ENCODE results near the gene CRTC1.
"Not testable (repeated sequence)": the region's sequence is repeated elsewhere in the genome, so short reads cannot be mapped to it uniquely, and the experiment has no call there.

The CRTC1 gene

DNA sequence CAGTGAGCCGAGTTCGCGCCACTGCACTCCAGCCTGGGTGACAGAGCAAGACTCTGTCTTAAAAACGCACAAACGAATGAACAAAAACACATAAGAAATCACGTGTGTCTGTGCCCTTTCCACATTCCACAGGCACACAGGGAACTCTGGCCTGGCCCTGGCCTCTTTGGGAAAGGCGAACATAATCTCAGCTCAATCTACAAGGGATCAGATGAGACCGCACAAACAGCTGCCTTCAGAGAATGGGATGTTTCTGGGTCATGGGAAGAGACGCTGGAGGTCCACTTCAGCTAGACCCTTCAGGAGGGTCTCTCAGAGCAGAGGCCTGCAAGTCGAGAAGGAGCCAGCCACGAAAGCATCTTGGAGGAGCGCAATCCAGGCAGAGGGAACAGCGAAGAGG lies 6.3 kb upstream of the CRTC1 start:
- H3K27ac ChIP-seq: no peak overlapping the region
- no peak for DNase-seq (ENCODE audit: low spot score)
- TF ChIP-seq, protein P1, sequence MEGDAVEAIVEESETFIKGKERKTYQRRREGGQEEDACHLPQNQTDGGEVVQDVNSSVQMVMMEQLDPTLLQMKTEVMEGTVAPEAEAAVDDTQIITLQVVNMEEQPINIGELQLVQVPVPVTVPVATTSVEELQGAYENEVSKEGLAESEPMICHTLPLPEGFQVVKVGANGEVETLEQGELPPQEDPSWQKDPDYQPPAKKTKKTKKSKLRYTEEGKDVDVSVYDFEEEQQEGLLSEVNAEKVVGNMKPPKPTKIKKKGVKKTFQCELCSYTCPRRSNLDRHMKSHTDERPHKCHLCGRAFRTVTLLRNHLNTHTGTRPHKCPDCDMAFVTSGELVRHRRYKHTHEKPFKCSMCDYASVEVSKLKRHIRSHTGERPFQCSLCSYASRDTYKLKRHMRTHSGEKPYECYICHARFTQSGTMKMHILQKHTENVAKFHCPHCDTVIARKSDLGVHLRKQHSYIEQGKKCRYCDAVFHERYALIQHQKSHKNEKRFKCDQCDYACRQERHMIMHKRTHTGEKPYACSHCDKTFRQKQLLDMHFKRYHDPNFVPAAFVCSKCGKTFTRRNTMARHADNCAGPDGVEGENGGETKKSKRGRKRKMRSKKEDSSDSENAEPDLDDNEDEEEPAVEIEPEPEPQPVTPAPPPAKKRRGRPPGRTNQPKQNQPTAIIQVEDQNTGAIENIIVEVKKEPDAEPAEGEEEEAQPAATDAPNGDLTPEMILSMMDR (IDR thresholded peaks at IDR 0.05): no peak
- H3K4me3 ChIP-seq: no peak overlapping the region

- not testable (repeated sequence) for H3K27ac ChIP-seq; H3K4me3 ChIP-seq; DNase-seq (ENCODE audit: low spot score)
Measured at GRCh38 chr19:18680148-18680547, 3.3 kb upstream of the CRTC1 start.

DNA sequence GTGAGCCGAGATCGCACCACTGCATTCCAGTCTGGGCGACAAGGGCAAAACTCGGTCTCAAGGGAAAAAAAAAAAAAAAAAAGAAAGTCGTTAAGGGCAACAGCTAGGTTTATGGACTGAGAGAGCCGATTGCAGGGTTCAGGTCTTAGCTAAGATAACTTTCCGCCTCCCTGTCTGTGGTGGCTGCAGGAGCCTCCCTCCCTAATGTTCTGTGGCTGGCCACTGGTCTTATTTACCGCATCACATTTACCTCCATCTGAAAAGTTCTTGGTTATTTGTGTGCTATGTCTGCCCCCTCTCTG lies 722 bp upstream of the CRTC1 start:
- H3K27ac ChIP-seq: peak overlapping the region in 1 of 2 donors; percentile 88
- TF ChIP-seq, protein P1 (IDR thresholded peaks at IDR 0.05): no peak
- peak overlapping the region; percentile 88 for H3K4me3 ChIP-seq

GRCh38 chr19:18683958-18684641 lies 620 bp downstream of the CRTC1 start:
- TF ChIP-seq, protein P1 (IDR thresholded peaks at IDR 0.05): no peak
- Histone ChIP-seq H3K27ac (peak overlapping the region in 1 of 2 donors; percentile 88), H3K4me3 (peak overlapping the region; percentile 88)
- no peak for DNase-seq (ENCODE audit: low spot score)

More for the DNA sequence above, 722 bp upstream of the CRTC1 start:
- DNase-seq (ENCODE audit: low spot score): no peak

DNA sequence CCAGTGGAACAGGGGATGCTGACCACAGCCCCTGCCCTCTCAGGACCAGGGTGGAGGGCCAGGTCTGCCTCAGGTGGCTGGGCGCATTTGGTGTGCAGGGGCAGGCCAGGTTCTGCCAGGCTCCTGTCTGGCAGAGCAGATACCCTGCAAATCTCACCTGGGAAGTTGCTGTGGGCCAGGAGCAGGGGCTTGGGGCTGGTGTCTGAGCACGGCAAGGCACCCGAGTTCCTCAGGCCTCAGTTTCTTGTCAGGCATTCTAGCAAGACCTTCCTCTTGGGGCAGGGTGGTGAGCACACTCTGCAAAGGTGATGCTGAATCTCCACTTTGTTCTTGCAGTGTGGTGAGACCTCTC lies 1.1 kb downstream of the CRTC1 start:
- TF ChIP-seq, protein P1 (IDR thresholded peaks at IDR 0.05): no peak
- peak overlapping the region in 1 of 2 donors; percentile 88 for H3K27ac ChIP-seq
- no peak for DNase-seq (ENCODE audit: low spot score)
- peak overlapping the region; percentile 88 for H3K4me3 ChIP-seq

GRCh38 chr19:18685597-18686190 lies 2.2 kb downstream of the CRTC1 start:
- no peak for DNase-seq (ENCODE audit: low spot score)
- Histone ChIP-seq H3K27ac (no peak overlapping the region), H3K4me3 (no peak overlapping the region)
- TF ChIP-seq, protein P1 (IDR thresholded peaks at IDR 0.05): no peak

- Histone ChIP-seq H3K27ac (no peak overlapping the region), H3K4me3 (no peak overlapping the region)
- TF ChIP-seq, protein P1 (IDR thresholded peaks at IDR 0.05): no peak
- DNase-seq (ENCODE audit: low spot score): no peak
Measured at GRCh38 chr19:18687740-18688465, 4.4 kb downstream of the CRTC1 start.

Data from coronary artery (tissue), 2 donors.